Hypothalamus (tissue), 51 donors: ENCODE data around the gene CTNNA1.

Experiments
- DNase-seq, 51 donors: peaks; one replicate each; lab custom pipeline; 2025; lab: John Stamatoyannopoulos, UW

Gene CTNNA1

GRCh38 chr5:138978581-138978980, 225.4 kb downstream of the CTNNA1 start:
- no peak for DNase-seq

DNA sequence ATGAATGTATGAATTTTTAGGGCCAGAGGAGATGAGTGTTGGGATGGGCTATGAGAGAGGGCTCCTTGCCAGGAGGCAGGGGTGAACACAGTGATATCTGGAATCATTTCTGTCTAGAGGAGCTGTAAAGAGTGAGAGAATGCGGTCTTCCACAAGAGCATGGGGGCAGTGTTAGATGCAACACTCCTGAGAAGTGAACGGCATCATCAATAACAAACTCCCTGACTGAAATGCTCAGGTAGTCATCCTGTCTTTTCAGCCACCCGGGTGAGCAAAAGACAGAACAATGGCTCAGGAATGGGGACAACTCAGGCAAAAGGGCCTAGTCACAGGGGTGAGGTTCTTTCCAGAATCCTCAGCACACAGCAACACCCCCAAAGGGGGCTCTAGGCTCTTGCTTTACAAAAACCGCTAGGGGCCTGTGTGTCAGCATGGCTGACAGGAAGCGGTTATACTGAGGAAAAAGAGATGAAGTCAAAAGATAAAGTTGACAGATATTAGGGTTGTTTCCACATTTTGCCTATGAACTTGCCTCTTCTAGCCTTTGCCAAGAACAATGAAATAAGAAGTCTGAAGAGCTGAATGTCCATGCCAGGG, 226.6 kb downstream of the CTNNA1 start:
- DNase-seq: no peak

DNA sequence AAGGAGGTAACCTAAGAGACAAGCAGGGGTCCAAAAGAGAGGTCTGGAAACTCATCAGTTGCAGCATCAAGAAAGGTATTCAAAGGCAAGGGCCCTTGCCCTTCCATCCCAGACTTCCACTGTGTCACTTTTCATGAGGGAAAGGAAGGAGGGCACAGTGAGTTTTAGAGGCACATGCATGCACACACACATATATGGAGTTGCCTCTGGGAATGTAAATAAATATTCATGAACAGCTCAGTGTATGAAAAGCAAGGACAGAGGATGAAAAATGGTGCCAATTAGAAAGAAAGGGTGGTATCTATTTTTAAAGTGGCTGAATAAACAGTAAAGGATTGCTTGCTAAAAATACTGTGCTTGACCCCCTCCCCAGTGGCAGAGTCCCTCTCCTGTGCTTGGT, 227.2 kb downstream of the CTNNA1 start:
- DNase-seq: no peak

- no peak for DNase-seq
These were observed 227.9 kb downstream of the CTNNA1 start for GRCh38 chr5:138981131-138981530.

DNA sequence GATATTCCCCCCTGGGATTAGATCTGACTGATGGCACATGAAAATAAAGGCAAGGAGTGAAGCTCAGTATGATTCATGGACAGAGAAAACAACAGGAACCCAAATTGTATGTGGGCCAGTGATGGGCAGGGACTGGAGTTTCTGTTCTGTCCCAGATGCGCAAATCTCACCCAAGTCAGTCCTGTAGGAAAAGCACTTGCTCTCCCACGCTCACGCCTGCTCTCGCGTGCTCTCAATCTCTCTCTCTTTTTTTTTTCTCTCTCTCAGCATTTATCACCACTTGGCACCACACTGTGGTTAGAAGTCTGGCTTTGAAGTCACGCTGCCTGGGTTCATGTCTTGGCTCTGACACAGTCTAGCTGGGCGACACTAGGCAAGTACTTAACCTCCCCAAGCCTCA, 228.4 kb downstream of the CTNNA1 start:
- DNase-seq: peak in 1 of 51 donors; percentile 51

DNA sequence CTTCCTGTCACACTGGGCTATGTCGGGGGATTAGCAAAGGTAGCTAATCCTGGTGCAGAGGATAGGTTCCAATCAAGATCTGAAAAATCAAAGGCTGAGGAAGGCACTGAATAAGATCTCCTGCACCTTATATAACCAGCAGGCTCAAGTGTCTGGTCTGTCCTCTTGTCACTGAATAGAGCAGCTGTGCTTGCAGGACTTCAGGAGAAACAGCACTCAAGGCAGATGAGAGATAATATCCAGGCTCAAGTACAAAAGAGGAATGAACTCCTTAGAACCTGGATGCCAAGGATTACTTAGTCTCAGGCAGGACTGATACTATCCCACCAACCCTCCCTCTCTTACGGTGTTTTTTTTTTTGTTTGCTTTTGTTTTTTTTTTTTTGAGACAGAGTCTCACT, 230.8 kb downstream of the CTNNA1 start:
- no peak for DNase-seq
